NCI-H2196 treated with DMSO at 0.1 percent for 48 hours (cell line): ENCODE results near the gene PADI2.

Source experiments
- DNase-seq: peaks from one replicate; lab custom pipeline; 2025; ENCODE audit not compliant: unreplicated experiment; lab: John Stamatoyannopoulos, UW

Gene PADI2

GRCh38 chr1:17119076-17119772 lies at the start of gene PADI2:
TSS of gene PADI2 (minus strand) at chr1:17119451. CDS start at chr1:17119371, 80 bp downstream.
- DNase-seq, result peak; percentile 41

DNA sequence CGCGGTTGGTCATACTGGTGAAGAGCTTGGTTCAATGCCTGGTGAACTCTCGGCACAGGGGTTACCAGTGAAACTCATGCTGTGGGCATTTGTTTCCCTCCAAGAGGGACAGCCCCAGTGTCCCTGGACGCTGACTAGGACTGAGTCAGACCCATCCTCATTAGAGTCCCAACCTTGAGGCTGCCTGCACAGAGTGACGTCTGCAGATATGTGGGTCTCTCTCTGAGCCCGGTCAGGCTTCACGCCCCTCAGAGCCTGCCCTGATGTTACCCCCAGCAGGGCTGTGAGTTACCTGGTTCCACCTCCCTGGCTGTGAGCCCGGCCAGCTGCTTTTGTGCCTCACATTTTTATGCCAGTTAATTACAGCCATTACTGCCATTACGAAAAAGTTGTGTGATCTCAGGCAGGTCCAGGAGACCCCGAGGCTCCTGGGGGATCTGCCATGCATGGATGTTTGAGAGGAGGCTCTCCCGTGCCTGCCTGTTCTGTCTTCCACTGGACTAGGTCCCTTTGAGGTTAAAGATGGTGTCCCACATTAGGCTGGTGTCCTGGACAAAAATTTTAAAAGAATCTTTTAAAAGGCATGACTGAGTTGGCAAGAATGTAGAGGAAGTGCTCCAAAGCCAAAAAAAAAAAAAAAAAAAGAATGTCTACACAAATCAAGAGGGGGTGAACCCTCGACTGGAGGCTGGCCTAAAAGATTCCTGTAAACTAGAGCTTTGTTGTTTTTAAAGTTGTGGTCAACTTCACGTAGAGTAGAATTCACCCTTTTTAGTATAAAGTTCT lies 49.0 kb upstream of the PADI2 start:
- no peak for DNase-seq

- no peak for DNase-seq
Observed at GRCh38 chr1:17167786-17168090, 48.5 kb upstream of the PADI2 start.

DNA sequence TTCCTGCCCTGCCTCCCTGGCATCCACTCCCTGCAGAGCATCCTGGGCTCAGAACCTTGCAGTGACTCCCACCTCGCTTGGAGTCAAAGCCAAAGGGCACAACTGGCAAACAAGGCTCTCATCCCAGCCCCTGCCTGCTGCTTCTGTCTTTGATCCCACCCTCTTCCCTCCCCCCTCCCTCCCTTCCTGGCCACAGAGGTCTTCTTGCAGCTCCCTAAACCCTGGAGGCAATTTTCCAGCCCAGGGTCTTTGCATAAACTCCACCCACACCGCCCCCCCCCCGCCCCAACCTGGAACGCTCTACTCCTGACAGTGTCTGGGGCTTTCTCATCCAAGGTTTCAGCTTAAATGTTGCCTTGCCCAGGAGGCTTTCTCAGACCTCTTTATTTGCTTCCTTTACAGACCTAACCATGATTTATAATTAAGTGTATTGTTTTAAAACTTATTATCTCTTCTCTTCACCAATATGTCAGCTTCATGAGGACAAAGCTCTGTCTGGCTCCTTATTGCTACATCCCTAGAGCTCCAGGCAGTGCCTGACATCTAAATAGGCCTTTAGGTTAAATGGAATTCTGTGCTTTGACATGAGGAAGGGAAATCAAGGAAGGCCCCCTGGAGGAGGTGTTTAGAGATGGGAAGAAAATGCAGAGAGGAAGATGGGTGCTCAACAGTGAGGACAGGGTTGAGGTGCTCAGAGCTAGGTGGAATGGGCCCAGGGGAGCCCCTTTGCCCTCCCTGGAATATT lies 48.0 kb upstream of the PADI2 start:
- DNase-seq, result no peak

- DNase-seq, result no peak
Observed at GRCh38 chr1:17165823-17166222, 46.6 kb upstream of the PADI2 start.

DNA sequence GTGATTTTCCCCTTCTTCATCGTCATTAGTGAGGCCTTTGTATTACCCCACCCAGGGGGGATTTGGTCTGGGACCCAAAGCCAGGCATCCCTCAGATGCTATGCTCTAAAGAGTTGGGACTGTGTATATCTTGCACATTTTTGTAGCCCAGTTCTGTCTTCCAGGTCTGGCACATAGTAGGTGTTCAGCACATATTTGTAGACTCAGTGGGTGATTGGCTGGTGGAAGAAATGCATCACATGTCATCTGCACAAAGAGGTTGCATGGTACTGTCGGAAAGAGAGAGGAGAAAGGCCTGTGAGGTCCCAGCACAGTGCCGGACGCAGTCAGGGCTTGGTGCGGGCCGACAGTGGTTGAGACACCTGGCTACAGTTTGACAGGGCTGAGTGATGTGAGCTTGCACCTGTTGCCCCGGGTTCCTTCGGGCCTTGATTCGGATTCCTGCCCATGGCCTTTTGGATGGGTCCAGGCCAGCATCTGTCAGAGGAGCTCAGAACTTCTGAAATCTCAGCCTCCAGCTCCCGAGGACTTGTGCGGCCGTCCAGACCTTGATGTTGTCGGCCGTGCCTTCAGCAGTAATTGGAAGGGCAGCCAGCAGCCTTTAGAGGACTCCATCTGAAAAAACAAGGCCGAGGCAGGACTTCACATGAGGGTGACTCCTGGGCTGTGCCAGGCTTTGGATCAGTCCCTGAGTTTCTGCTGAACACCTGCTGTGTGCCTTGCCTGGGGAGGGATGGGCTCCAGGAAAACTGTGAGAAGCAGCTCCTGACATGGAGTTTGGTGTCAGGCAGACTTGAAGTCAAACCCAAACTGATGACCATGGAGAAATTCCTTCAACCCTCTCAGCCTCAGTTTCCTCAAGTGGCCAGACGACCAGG lies 44.8 kb upstream of the PADI2 start:
- DNase-seq, result no peak

DNA sequence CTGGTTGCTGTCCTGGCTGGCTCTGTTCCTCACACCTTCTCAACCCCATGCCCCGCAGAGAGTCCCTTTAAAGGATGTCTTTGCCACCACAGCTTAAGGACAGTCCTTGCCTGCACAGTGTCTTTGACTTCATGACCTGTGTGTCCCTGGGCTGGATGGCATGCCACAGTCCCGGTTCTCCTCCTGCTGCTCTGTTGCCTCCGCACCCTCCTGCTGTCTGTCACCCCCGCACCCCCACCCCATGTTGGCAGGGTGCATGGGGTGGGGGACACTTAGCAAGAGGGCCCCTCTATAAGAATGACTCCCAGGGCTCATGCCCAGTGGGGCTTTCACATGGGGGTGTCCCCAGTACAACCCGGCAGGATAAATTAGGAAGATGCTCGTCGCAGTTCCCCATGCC lies 44.1 kb upstream of the PADI2 start:
- DNase-seq, result no peak

DNA sequence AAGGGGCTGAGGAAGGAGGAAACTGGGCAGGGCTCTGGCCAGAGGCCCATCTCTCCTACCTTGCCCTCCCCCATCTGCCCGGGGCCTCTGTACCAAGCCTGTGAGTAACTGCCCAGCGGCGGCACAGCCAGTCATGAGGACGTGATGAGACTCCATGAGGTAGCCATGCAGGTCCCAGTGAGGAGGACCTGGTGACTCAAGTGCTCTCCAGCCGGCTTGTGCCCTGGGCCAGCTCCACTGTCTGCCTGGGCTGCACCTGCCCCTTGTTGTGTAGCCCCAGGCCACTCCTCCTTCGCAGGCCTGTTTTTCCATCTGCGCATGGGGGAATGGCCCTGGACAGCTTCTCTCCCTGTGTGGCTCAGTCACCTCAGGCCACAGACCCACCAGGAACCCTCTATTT lies 43.7 kb upstream of the PADI2 start:
- DNase-seq, result no peak

DNA sequence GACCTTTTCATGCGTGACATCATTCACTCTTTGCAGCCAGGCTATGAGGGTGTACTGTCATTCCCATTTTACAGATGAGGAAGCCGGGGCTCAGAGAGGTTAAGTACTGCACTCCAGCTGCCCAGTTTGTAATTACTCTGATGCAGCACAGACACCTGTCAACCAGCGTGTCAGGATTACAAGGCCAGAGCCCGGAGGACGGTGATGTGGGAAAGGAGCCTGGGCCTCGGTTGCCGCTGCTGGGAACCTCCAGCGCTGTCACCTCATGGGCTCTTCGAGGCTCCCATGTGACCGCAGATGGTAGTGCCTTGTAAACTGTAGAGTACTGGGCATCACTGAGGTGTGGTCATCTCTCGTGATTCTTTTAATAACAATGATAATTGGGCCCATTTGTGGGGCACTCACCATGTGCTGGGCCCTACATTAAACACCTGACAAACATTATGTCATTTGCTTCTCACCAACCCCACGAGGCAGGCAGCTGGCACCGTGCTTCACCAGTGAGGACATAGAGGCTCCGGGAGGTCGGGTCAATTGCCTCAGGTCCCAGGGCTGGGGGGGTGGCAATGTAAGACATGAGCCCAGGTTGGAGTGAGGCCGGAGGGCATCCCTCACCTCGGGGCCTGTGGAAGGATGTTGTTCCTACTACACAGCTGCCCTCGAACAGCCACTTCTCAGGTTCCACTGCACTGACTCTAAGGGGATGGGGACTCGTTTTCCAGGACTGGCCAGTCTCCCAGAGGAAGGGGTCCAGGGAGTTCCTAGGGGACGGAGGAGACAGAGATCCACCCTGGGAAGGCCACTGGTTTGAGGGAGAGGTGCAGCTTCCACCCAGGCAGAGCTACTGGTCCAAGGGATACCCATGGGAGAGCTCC lies 42.9 kb upstream of the PADI2 start:
- no peak for DNase-seq

DNA sequence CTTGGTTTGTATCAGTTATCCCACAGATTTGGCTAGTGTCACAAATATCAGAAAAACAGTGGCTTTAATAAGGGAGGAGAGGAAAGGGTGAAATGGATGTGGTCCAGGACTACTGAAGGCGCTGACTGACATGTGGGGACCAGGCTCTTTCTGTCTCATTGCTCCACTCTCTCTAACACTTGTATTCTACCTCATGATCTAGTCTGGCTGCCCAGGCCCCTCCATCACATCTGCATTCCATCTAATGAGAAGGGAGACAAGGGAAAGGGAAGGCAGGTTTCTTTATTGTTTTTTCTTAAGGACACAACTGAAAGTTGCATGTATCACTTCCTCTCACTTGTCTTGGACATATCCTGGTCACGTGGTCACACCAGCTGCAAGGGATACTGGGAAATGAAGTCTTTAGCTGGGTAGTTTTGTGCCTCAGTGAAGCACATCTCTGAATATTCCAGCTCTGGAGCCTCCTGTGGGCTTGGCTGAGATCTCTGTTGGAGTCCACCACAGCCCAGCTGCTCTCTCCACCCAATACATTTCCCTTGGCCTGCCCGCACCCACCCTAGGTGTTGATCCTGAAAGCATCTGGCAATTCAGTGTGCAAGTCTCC lies 42.0 kb upstream of the PADI2 start:
- no peak for DNase-seq

DNA sequence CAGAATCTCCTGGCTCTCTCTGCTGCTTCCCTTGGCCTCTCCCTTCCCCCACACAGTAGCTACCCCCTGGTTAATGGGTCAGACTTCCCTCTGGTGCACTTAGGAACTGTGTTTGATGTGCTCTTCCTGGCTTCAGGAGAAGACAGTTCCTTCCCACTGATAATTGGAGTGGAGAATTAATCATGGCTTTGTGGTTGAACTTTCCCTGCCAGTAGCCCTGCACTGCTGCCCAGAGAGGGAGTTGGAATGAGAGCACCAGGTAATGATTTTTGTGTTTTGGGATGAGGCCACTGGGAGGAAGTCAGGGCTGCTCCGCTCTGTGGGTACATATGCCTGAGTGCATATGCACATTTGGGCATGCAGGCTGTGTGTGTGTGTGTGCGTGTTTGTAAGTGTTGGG lies 39.7 kb upstream of the PADI2 start:
- DNase-seq, result no peak

GRCh38 chr1:17156108-17156507 lies 36.9 kb upstream of the PADI2 start:
- DNase-seq, result no peak

DNA sequence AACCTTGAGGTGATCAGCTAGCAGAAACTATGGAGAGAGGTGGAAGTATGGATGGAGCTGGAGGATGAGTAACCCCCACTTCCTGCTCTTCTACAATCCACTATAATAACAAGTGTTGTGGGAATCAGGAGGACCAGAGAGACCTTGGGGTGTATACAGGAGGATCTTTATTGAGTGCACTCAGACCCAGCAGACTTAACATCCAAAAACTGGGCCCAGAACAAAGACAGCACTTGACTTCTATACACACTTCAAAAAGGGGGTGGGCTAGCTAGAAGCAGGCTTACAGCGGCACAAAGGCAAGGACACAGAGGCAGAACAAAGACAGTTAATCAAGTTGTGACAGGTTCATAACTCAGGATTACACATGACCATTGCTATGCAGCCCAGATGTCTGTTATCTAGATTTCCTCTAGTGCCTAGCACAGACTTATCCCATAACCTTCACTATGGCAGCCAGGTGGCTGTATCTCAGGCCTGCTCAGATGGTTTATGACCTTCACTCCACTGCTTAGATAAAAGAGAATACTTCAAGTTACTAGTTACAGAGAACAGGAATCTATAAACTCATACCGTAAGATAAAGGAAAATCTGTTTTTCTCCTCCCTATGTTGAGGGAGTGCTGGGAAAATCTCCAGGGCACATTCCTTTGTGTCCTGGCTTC lies 36.1 kb upstream of the PADI2 start:
- no peak for DNase-seq

DNA sequence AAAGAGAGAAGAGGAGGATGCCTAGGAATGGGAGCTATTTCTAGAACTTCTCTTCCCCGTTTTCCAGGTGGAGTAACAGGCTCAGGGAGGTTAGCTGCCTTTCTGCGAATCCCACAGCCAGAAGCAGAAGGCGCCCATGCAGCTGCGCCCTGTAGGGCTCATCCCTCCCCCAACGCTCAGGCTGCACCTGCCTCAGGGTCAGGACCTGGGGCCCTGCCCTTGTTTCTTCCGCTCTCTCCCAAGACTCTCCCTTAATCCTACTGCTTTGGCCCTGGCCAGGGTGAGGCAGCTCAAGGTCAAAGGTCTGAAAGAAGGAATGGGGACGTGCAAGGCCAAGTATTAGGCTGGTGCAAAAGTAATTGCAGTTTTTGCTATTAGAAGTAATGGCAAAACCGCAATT lies 30.5 kb upstream of the PADI2 start:
- no peak for DNase-seq

- no peak for DNase-seq
Observed at GRCh38 chr1:17148950-17149608, 29.8 kb upstream of the PADI2 start.

GRCh38 chr1:17145648-17146047 lies 26.4 kb upstream of the PADI2 start:
- DNase-seq, result no peak

DNA sequence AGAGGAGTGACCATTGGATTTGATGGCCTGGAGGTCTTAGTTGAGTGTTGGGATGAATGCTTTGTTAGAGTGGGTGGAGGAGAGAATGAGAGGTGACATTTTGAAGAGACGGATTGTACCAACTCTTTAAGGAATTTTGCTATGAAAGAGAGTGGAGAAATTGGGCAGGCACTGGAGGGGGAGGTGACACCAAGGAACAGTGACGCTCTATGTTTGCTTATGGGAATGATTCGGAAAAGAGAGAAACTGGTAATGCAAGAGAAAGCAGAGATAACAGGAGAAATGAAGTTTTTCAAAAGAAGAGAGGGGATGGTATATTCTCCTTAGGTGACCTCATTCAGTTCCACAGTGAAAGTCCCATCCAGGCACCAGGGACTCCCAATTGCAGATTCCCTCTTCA lies 24.5 kb upstream of the PADI2 start:
- no peak for DNase-seq

DNA sequence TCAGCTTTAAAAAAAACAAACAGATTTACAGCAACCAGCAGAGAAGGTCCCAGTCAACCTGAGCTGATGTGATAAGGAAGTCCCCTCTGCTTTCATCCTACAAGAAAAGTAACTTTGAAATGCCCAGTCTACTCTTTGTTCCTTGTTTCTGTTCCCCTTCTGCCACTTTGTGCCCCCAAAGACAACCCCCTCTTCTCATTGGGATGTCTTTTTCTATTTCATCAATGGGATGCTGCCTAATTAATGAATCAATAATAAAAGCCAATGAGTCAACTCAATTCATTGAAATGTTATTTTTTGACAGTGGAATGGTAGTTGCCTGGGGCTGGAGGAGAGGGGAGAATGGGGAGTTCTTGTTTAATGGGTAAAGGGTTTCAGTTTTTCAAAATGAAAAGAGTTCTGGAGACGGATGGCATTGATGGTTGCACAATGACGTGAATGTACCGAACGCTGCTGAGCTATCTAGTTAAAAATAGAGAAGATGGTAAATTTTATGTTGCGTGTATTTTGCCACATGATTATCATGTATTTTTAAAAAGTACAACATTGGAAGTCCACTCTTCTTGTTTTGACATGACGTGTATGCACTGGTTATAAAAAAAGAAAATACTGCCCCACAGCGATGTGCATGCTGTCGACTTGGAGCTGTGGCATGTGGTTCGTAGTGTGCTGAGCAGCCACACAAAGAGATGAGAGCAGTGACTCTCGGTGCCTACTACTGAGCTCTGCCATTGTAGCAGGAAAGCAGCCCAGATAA lies 22.4 kb upstream of the PADI2 start:
- DNase-seq, result no peak
